ENCODE measurements around the gene SNX25. TPM values are rescaled to one million over a fixed set of nuclear protein-coding genes. Genes with fewer than 3 reads are reported as not detected.

SNX25 gene
- total RNA-seq, 1 donor from 2014 or later, result 40.6 TPM

DNA sequence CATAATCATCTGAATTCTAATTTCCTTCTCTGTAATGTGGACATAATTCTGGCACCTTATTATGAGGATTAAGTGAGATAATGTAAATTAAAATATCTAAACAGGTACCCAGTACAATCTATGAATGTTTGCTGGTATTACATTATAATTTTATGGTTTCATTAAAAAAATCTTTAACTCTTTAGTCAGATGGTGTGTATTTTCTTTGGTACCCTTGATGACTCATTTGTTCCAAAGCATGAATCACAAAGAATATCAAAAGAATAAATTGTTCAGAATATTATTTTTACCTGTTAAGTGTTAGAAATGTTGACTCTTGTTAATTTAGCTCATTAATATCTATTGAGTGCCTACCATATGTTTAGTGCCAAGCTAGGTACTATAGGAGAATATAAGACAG, 74.3 kb downstream of the SNX25 start:
- no peak for TF ChIP-seq CTCF (conservative IDR thresholded peaks at IDR 0.05; ENCODE audit: low read depth, low read length)

DNA sequence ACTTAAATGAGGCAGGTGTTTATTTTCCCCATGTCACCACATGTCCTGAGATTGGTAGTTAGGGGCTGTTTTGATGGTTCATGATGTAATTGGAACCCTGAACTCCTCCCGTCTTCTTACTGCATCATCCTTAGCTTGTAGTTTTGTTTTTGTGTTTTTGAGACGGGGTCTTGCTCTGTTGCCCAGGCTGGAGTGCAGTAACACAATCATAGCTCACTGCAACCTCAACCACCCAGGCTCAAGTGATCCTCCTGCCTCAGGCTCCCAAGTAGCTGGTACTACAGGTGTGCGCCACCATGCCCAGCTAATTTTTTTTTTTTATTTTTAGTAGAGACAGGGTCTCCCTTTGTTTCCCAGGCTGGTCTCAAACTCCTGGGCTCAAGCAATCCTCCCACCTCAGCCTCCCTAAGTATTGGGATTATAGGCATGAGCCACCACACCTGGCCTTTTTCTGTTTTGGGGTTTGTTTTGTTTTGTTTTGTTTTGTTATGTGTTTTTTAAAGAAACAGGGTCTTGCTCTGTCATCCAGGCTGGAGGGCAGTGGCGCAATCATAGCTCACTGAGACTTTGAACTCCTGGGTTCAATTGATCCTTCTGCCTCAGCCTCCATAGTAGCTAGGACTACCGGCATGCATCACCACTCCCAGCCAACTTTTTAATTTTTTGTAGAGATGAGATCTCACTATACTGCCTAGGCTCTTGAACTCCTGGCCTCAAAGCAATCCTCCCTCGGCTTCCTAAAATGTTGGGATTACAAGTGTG, 76.4 kb downstream of the SNX25 start:
- no peak for TF ChIP-seq CTCF (conservative IDR thresholded peaks at IDR 0.05; ENCODE audit: low read depth, low read length)
- H3K4me3 ChIP-seq (ENCODE audit: low read depth, low read length), result no peak overlapping the region
- no peak for DNase-seq (ENCODE audit: low read depth)

More for the DNA sequence above, 74.3 kb downstream of the SNX25 start:
- no peak overlapping the region for H3K4me3 ChIP-seq (ENCODE audit: low read depth, low read length)
- DNase-seq (ENCODE audit: low read depth), result no peak

DNA sequence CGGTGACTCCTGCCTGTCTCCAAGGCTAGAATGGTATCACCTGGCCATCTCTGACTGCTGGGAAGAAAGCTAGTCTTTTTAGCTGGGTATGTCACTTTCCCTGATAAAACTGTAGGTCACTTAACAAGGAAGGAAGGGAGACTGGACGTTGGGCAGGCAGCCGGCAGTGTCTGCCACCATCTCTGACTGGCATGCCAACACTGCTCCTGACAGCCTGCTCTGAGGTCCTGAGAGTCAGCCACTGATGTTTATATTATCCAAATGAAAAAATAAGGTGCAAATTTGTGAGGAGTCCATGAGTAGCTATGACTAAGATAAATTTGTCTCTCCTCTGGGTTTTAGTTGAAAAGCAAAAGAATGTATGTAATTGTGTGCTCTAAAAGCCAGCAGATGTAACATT, 77.2 kb downstream of the SNX25 start:
- no peak for TF ChIP-seq CTCF (conservative IDR thresholded peaks at IDR 0.05; ENCODE audit: low read depth, low read length)
- no peak overlapping the region for H3K4me3 ChIP-seq (ENCODE audit: low read depth, low read length)
- no peak for DNase-seq (ENCODE audit: low read depth)

DNA sequence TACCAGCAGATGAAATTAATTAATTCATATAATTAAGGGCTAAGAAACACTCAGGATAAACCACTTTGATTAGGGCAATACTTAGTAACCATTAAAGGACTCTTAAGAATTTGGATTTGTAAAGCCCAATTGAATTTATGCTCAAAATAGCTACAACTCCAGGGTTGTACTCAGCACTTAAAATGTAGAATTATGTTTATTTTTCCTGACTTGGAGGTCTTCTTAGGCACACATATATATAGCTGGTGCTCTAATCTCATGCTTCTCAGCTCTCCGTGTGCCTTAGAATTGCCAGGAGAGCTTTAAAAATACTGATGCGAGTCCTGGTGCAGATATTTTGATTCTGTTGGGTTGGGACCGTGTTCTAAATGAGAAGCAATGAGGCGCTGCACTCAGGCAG, 77.6 kb downstream of the SNX25 start:
- no peak for DNase-seq (ENCODE audit: low read depth)
- H3K4me3 ChIP-seq (ENCODE audit: low read depth, low read length), result no peak overlapping the region
- no peak for TF ChIP-seq CTCF (conservative IDR thresholded peaks at IDR 0.05; ENCODE audit: low read depth, low read length)

- no peak for DNase-seq (ENCODE audit: low read depth)
- H3K4me3 ChIP-seq (ENCODE audit: low read depth, low read length), result no peak overlapping the region
- no peak for TF ChIP-seq CTCF (conservative IDR thresholded peaks at IDR 0.05; ENCODE audit: low read depth, low read length)
Observed at GRCh38 chr4:185290018-185290607, 80.7 kb downstream of the SNX25 start.

DNA sequence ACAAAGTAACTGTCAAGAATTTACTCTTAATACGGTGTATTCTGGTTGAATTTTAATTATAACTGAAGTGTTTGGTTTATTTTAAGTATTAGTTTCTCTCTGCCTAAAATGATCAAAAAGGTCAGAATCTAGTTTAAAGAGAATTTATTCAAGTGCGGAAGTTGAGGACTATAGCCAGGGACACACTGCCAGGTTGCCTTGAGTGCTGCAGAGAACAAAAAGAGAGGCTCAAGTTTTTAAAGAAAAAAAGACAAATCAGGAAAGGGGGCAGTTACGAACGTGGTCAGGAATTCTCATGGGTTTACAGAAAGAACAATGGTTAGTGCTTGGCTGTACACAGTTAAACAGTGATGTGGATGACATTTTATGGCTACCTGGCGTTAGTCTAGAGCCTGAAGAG, 81.3 kb downstream of the SNX25 start:
- no peak for DNase-seq (ENCODE audit: low read depth)
- no peak overlapping the region for H3K4me3 ChIP-seq (ENCODE audit: low read depth, low read length)
- TF ChIP-seq CTCF (conservative IDR thresholded peaks at IDR 0.05; ENCODE audit: low read depth, low read length), result no peak

- no peak for DNase-seq (ENCODE audit: low read depth)
- no peak for TF ChIP-seq CTCF (conservative IDR thresholded peaks at IDR 0.05; ENCODE audit: low read depth, low read length)
- H3K4me3 ChIP-seq (ENCODE audit: low read depth, low read length), result no peak overlapping the region
Observed at GRCh38 chr4:185293202-185293601, 83.8 kb downstream of the SNX25 start.
